Osteocyte (in vitro differentiated cells): ENCODE data around the gene KAZN. TPM values are rescaled to one million over a fixed set of nuclear protein-coding genes. Genes with fewer than 3 reads are reported as not detected.

Source experiments
- DNase-seq: peaks from one replicate; pipeline ENCODE4 v3.0.0; 2021; ENCODE audit warnings: mixed read lengths; ENCODE audit not compliant: unreplicated experiment; ENCODE audit errors: extremely low spot score
- H3K27ac Mint-ChIP-seq: one replicate; pipeline ENCODE4 v1.8.0; 2021; ENCODE audit warnings: mild to moderate bottlenecking, mixed read lengths; ENCODE audit not compliant: unreplicated experiment
- H3K27me3 Mint-ChIP-seq: one replicate; pipeline ENCODE4 v1.8.0; 2021; ENCODE audit warnings: mixed read lengths; ENCODE audit not compliant: unreplicated experiment
- H3K36me3 Mint-ChIP-seq: one replicate; pipeline ENCODE4 v1.8.0; 2021; ENCODE audit warnings: mixed read lengths; ENCODE audit not compliant: unreplicated experiment
- H3K4me1 Mint-ChIP-seq: one replicate; pipeline ENCODE4 v1.8.0; 2021; ENCODE audit warnings: mixed read lengths; ENCODE audit not compliant: unreplicated experiment
- H3K4me3 Mint-ChIP-seq: one replicate; pipeline ENCODE4 v1.8.0; 2021; ENCODE audit warnings: mild to moderate bottlenecking, moderate library complexity, mixed read lengths; ENCODE audit not compliant: unreplicated experiment
- H3K9me3 Mint-ChIP-seq: one replicate; pipeline ENCODE4 v1.8.0; 2021; ENCODE audit warnings: mixed read lengths; ENCODE audit not compliant: unreplicated experiment
- total RNA-seq: library from RNA; stranded (reverse); gene quantifications from 2 replicates; pipeline ENCODE4 v1.2.1, GENCODE V29; 2021
- TF ChIP-seq, protein P1 (sequence below): fragments of 200-600 bp; sonication (generic); IDR thresholded peaks from 2 replicates; pipeline ENCODE4 v1.5.0; 2021; ENCODE audit warnings: antibody characterized with exemption, mild to moderate bottlenecking, moderate library complexity

The KAZN gene
- total RNA-seq, 1 donor from 2014 or later, result 47.1 TPM

- DNase-seq, result no peak
Measured at GRCh38 chr1:14661222-14661621, 62.7 kb downstream of the KAZN start.

DNA sequence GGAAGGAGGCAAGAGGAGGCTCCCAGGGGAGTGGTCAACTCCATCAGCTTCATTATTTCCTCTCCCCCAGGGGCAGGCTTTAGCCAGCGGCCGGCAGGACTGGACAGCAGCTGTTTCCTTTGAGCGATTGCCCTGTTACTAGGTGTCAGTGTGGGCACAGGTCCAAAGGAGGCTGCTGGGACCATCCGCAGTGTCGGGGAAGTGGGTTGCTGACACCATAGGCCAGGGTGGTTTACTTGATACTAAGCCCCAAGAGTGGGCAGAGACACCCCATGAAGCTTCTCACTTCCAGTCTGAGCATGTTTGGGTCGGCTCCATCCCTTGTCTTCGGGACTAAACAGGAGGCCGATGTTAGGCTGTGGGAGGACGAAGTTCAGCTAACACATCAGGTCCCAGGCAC, 63.6 kb downstream of the KAZN start:
- H3K4me1 Mint-ChIP-seq, result no peaks in the 10 kb centered on the region
- no peak for DNase-seq
- no peaks in the 10 kb centered on the region for H3K36me3 Mint-ChIP-seq
- no peaks in the 10 kb centered on the region for H3K9me3 Mint-ChIP-seq
- no peak overlapping the region for H3K4me3 Mint-ChIP-seq
- TF ChIP-seq, protein P1, sequence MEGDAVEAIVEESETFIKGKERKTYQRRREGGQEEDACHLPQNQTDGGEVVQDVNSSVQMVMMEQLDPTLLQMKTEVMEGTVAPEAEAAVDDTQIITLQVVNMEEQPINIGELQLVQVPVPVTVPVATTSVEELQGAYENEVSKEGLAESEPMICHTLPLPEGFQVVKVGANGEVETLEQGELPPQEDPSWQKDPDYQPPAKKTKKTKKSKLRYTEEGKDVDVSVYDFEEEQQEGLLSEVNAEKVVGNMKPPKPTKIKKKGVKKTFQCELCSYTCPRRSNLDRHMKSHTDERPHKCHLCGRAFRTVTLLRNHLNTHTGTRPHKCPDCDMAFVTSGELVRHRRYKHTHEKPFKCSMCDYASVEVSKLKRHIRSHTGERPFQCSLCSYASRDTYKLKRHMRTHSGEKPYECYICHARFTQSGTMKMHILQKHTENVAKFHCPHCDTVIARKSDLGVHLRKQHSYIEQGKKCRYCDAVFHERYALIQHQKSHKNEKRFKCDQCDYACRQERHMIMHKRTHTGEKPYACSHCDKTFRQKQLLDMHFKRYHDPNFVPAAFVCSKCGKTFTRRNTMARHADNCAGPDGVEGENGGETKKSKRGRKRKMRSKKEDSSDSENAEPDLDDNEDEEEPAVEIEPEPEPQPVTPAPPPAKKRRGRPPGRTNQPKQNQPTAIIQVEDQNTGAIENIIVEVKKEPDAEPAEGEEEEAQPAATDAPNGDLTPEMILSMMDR, result no peak
- H3K27me3 Mint-ChIP-seq, result no peaks in the 10 kb centered on the region
- no peak overlapping the region for H3K27ac Mint-ChIP-seq

More at GRCh38 chr1:14661222-14661621, 62.7 kb downstream of the KAZN start:
- no peaks in the 10 kb centered on the region for H3K9me3 Mint-ChIP-seq
- H3K4me1 Mint-ChIP-seq, result no peaks in the 10 kb centered on the region
- H3K36me3 Mint-ChIP-seq, result no peaks in the 10 kb centered on the region
- TF ChIP-seq, protein P1, result no peak
- H3K27ac Mint-ChIP-seq, result no peak overlapping the region
- H3K27me3 Mint-ChIP-seq, result no peaks in the 10 kb centered on the region
- no peak overlapping the region for H3K4me3 Mint-ChIP-seq

GRCh38 chr1:14663773-14664172, 65.3 kb downstream of the KAZN start:
- no peaks in the 10 kb centered on the region for H3K27me3 Mint-ChIP-seq
- DNase-seq, result no peak
- no peak overlapping the region for H3K27ac Mint-ChIP-seq
- TF ChIP-seq, protein P1, result no peak
- H3K4me3 Mint-ChIP-seq, result no peak overlapping the region
- H3K4me1 Mint-ChIP-seq, result no peaks in the 10 kb centered on the region
- no peaks in the 10 kb centered on the region for H3K36me3 Mint-ChIP-seq
- no peaks in the 10 kb centered on the region for H3K9me3 Mint-ChIP-seq

GRCh38 chr1:14666373-14666772, 67.9 kb downstream of the KAZN start:
- Mint-ChIP-seq H3K4me3 (no peak overlapping the region), H3K9me3 (no peaks in the 10 kb centered on the region), H3K4me1 (no peaks in the 10 kb centered on the region), H3K27ac (no peak overlapping the region), H3K36me3 (no peaks in the 10 kb centered on the region), H3K27me3 (no peaks in the 10 kb centered on the region)
- TF ChIP-seq, protein P1, result no peak
- no peak for DNase-seq

GRCh38 chr1:14666962-14667650, 68.6 kb downstream of the KAZN start:
- TF ChIP-seq, protein P1, result no peak
- Mint-ChIP-seq H3K27ac (no peak overlapping the region), H3K36me3 (no peaks in the 10 kb centered on the region), H3K27me3 (no peaks in the 10 kb centered on the region), H3K4me3 (no peak overlapping the region), H3K9me3 (no peaks in the 10 kb centered on the region), H3K4me1 (no peaks in the 10 kb centered on the region)
- DNase-seq, result no peak
